Measurements from ENCODE around the gene TMPRSS9.

- TF ChIP-seq ATF1 (CRISPR knock-in tag; IDR thresholded peaks at IDR 0.05) (no peak), ZSCAN18 (CRISPR knock-in tag; IDR thresholded peaks at IDR 0.05) (no peak), RELA (CRISPR knock-in tag; IDR thresholded peaks at IDR 0.05; ENCODE audit: borderline replicate concordance) (no peak)
These were observed 49.0 kb upstream of the TMPRSS9 start for GRCh38 chr19:2311093-2311492.

Data from WTC11 (cell line).